ENCODE measurements around the gene MGLL. TPM values are rescaled to one million over a fixed set of nuclear protein-coding genes. Genes with fewer than 3 reads are reported as not detected.
A peak's percentile ranks its signal among the peaks of the same experiment; 100 is the strongest.

Gene MGLL
- total and polyA plus RNA-seq, 8 donors, result 10.5 to 118 (median 37.9) TPM

GRCh38 chr3:127762077-127762786 lies 60.1 kb downstream of the MGLL start:
- intact Hi-C loops (cut with DNase I; ENCODE audit: low total_unique reads), result no loop called here
- Histone ChIP-seq H3K9me3 (no peaks in the 10 kb centered on the region), H3K27me3 (no peaks in the 10 kb centered on the region), H3K4me3 (peak overlapping the region in 2 of 4 donors; percentile 10 to 20), H3K4me1 (peaks cover 20 to 42% (median 28%) of the 10 kb centered on the region in 4 donors), H3K27ac (peak overlapping the region; percentile 28 to 76 (median 56)), H3K36me3 (no peaks in the 10 kb centered on the region)
- DNase-seq, result peak in 1 of 2 donors; percentile 78
- whole genome bisulfite sequencing, 5 donors, result 22 to 47% (median 41%) methylated on average over 15 of the region's 15 CpGs
- TF ChIP-seq EP300 (IDR thresholded peaks at IDR 0.05) (no peak), POLR2AphosphoS5 (IDR thresholded peaks at IDR 0.05) (no peak), POLR2A (IDR thresholded peaks at IDR 0.05) (no peak), CTCF (IDR thresholded peaks at IDR 0.05) (no peak)

DNA sequence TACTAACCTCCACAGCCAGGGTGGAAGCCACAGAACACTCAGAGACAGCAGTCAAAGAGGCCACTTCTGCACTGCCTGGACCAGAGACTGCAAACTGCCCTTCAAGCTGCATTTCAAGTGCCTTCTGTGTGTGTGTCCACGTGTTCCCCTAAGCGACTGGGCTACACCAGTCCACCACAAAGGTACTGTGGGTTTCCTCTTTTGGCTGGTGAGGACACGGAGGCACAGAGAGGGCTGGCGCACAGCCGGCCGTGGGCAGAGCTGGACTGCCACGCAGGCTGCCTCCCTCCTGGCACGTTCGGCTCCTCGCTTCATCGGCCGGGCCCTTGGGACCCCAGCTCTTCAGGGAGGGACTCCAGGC lies 60.9 kb downstream of the MGLL start:
- no peaks in the 10 kb centered on the region for H3K9me3 ChIP-seq
- WGBS, 5 donors, result 76 to 93% (median 78%) methylated on average over 10 to 12 of the region's 12 CpGs
- H3K27me3 ChIP-seq, result no peaks in the 10 kb centered on the region
- H3K27ac ChIP-seq, result peak overlapping the region in 3 of 5 donors; percentile 56 to 76 (median 69)
- no peaks in the 10 kb centered on the region for H3K36me3 ChIP-seq
- peaks cover 20 to 42% (median 28%) of the 10 kb centered on the region in 4 donors for H3K4me1 ChIP-seq
- intact Hi-C loops (cut with DNase I; ENCODE audit: low total_unique reads), result no loop called here
- TF ChIP-seq CTCF (IDR thresholded peaks at IDR 0.05) (no peak), POLR2AphosphoS5 (IDR thresholded peaks at IDR 0.05) (no peak), EP300 (IDR thresholded peaks at IDR 0.05) (no peak), POLR2A (IDR thresholded peaks at IDR 0.05) (no peak)
- no peak for DNase-seq
- H3K4me3 ChIP-seq, result no peak overlapping the region

- Histone ChIP-seq H3K27ac (peak overlapping the region in 3 of 5 donors; percentile 56 to 76 (median 69)), H3K27me3 (no peaks in the 10 kb centered on the region), H3K4me1 (peaks cover 20 to 42% (median 28%) of the 10 kb centered on the region in 4 donors), H3K9me3 (no peaks in the 10 kb centered on the region), H3K36me3 (no peaks in the 10 kb centered on the region), H3K4me3 (no peak overlapping the region)
- DNase-seq, result no peak
- TF ChIP-seq POLR2AphosphoS5 (IDR thresholded peaks at IDR 0.05) (no peak), EP300 (IDR thresholded peaks at IDR 0.05) (no peak), POLR2A (IDR thresholded peaks at IDR 0.05) (no peak), CTCF (IDR thresholded peaks at IDR 0.05) (no peak)
- 83 to 91% (median 89%) methylated on average over 12 to 13 of the region's 13 CpGs for WGBS, 5 donors
- intact Hi-C loops (cut with DNase I; ENCODE audit: low total_unique reads), result no loop called here
These were observed 61.4 kb downstream of the MGLL start for GRCh38 chr3:127760791-127761440.

DNA sequence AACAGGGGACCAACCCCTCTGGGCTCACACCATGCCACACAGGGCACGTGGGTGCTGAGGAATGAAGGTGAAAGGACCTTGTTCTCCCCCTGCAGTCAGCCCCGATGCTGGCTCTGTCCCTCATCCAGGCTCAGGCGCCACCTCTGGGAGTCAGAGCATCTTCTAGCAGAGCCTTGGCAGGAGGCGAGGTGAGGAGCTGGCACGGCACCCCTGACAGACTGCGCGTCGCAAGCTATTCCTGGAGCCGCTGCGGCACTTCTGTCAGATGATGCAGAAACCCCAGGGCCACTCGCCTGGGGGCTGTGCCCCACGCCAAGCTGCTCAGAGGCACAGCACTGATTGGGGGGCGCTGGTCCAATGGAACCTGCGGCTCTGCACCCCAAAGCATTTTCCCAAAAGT lies 62.0 kb downstream of the MGLL start:
- no peak for DNase-seq
- H3K36me3 ChIP-seq, result no peaks in the 10 kb centered on the region
- H3K4me1 ChIP-seq, result peaks cover 20 to 42% (median 28%) of the 10 kb centered on the region in 4 donors
- no peaks in the 10 kb centered on the region for H3K9me3 ChIP-seq
- intact Hi-C loops (cut with DNase I; ENCODE audit: low total_unique reads), result no loop called here
- H3K4me3 ChIP-seq, result no peak overlapping the region
- H3K27ac ChIP-seq, result peak overlapping the region in 2 of 5 donors; percentile 2 to 8
- H3K27me3 ChIP-seq, result no peaks in the 10 kb centered on the region
- TF ChIP-seq EP300 (IDR thresholded peaks at IDR 0.05) (no peak), POLR2AphosphoS5 (IDR thresholded peaks at IDR 0.05) (no peak), CTCF (IDR thresholded peaks at IDR 0.05) (no peak), POLR2A (IDR thresholded peaks at IDR 0.05) (no peak)
- WGBS, 5 donors, result 78 to 94% (median 90%) methylated on average over 5 to 14 of the region's 14 CpGs
